Mesenteric fat pad (tissue), 1 donor: ENCODE data around the gene KIF18B. TPM values are rescaled to one million over a fixed set of nuclear protein-coding genes. Genes with fewer than 3 reads are reported as not detected.
A peak's percentile ranks its signal among the peaks of the same experiment; 100 is the strongest.

Experiments used
- DNase-seq: peaks from one replicate; pipeline ENCODE4 v3.0.0-alpha.2; 2020; ENCODE audit warnings: low spot score
- total RNA-seq: library from RNA; stranded (reverse); fragmentation: NEBNext Ultra II Directional; extraction: Animal tissue kit (Norgen Biotek cat#: 25700); gene quantifications from one replicate; pipeline ENCODE4 v1.2.1, GENCODE V29; 2021
- donor health status: DM: yes; HTN: yes; CAD: no.

KIF18B gene
- total RNA-seq, 1 donor from 2014 or later, result not detected

- DNase-seq, result no peak
Measured at GRCh38 chr17:44907729-44908470, 39.7 kb downstream of the KIF18B start.

- DNase-seq, result no peak
Measured at GRCh38 chr17:44906763-44907728, 40.5 kb downstream of the KIF18B start.

GRCh38 chr17:44906010-44906646, 41.4 kb downstream of the KIF18B start:
- DNase-seq, result peak; percentile 85

GRCh38 chr17:44905006-44906000, 42.3 kb downstream of the KIF18B start:
- DNase-seq, result peak; percentile 53

DNA sequence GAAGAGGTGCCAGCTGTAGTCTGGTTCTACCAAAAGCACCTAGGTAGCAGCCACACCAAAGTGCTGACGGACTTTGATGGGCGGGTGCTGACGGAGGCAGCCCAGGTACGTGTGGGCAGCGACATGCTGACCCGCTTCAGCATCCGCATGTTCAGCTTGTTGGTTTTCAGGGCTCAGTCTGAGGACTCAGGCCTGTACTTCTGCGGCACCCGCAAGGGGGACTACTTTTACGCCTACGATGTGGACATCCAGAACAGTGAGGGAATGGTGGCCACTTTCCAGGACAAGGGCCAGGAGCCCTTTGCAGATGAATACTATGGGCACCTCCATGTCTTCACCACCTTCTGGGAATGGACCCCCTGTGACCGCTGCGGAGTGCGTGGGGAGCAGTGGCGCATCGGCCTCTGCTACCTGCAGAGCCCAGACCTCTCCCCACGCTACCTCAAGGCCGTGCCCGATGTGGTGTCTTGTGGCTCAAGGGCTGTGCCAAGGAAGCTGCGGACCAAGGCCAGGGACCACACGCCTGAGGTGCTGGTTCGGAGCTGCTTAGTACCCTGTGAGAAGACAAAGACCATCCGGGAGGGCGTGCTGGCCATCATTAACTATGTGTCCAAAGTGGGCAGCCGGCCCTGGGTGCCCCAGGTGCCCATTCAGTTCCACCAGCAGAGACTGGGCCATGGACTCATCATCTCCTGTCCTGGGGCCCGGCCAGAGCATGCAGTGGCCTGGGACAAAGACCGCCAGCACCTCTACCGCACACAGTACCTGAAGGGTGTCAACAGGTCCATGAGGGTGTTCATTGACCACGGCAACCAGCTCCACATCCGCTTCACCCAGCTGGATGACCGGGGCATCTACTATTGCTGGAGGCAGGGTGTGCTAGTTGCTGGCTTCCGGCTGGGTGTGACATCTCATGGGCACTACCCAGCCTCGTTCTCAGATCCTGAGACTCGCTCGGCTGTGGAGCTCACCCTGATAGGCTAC, 43.3 kb downstream of the KIF18B start:
- no peak for DNase-seq

GRCh38 chr17:44903012-44903685, 44.4 kb downstream of the KIF18B start:
- DNase-seq, result no peak

- peak; percentile 82 for DNase-seq
Measured at GRCh38 chr17:44902135-44902760, 45.3 kb downstream of the KIF18B start.

DNA sequence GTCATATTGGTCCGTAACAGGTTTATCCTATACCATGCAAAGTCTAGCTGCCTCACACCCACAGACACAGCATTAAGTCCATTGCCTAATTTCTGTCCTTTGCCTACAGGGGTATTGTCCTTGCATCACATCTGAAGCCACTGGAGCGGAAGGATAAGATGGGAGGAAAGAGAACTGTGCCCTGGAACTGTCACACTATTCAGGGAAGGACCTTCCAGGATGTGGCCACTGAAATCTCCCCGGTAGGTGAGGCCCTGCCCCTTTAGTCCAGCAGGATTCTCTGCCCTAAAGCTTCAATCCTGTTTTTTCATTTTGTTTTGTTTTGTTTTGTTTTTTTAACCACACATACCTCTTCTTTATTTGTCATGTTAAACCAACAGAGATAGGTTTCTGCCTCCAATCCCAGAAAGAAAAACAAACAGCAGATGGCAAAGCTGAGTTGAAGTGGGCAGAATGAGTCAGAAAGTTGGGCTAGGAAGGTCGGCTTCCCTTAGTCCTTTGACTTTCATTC, 46.1 kb downstream of the KIF18B start:
- no peak for DNase-seq

GRCh38 chr17:44900894-44901293, 46.7 kb downstream of the KIF18B start:
- DNase-seq, result no peak

GRCh38 chr17:44899074-44899782, 48.3 kb downstream of the KIF18B start, which contains the start of gene EFTUD2:
TSS of gene EFTUD2 (minus strand) at chr17:44899445. CDS start at chr17:44894521, 4,924 bp downstream.
- DNase-seq, result peak; percentile 98

DNA sequence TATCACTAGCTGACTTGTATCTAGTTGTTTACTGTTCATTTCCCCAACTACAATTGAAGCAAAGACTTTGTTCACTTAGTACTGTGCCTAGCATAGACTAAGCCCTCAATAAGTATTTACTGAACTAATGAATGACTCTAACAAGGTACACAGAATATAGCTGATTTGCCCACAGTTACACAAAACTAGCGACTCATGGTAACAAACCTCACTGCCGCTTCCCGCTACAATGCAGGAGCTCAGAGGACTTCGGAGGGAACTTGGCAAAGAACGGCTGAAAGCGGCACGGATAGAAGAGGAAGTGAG, 48.9 kb downstream of the KIF18B start:
- DNase-seq, result no peak

DNA sequence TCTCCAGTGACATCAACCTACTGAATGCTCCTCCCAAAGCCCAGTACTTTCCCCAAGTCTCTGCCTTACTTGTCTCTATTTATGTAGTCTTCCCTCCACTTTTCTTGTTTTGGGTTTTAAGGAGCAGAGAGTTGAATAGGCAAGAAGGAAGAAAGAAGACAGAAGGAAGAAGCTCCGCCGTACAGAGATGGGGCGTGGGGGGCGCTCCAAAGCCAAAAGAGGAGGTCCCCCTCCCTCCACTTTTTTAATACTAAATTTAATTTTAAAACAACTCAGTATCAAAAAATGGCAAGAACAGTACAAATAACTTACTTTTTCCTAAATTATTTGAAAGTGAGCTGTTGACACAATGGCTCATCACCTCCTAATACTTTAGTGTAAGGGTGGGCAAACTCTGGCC, 52.9 kb downstream of the KIF18B start:
- DNase-seq, result no peak

DNA sequence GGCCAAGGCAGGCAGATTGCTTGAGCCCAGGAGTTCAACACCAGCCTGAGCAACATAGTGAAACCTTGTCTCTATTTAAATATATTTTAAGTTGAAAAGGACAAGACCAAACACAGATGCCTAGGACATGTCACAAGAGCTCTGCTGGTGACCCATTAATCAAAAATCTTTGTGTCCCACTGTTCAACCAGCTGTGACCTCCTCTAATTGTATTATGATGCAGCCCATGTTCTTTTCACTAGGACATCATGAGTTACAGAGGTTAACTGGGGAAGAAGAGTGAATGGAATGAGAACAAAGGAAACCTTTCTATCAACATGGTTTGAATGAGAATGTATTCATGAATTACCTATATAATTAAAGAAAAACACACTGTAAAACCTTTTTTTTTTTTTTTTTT, 55.3 kb downstream of the KIF18B start:
- no peak for DNase-seq

GRCh38 chr17:44889003-44889402, 58.6 kb downstream of the KIF18B start:
- DNase-seq, result no peak

DNA sequence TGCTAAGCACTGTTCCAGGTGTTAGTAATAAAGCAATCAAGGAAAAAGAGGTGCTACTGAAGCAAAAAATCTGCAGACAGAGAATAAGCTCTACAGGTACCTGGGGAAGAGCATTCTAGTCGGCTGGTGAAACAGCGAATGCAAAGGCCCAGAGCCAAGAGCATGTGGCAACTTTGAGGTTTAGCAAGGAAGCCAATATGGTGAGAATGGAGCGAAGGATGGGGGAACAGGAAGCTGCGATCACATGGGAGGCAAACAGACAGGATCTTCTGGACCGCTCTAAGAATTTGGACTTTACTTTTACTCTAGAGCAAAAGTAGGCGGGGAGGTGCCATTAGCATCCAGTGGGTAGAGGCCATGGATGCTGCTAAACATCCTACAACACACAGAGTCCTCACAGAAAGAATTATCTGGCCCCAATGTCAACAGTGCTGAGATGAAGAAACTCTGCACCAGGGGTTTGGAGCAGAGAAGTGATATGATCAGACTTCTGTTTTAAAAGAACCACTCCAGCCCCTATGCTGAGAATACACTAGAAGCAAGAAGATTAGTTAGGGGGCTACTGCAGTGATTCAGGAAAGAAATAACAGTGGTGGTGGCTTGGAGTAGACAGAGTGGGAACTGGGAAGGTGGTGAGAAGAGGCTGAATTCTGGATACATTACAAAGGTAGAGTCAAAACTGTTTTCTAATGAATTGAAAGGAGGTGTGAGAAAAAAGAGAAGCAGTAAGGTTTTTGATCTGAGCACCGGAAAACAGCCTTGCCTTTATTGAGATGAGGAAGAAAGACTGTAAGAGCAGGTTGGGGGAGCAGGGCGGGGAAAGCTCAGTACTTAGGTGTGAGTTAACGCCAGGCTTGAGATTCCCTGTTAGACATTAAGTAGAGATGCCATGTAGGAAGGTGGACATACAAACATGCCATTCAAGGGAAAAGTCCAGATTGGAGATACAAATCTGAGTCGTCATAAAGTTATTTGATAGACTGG, 59.3 kb downstream of the KIF18B start:
- no peak for DNase-seq

- no peak for DNase-seq
Measured at GRCh38 chr17:44887016-44887415, 60.6 kb downstream of the KIF18B start.
